ENCODE results near the gene DAAM1. TPM values are rescaled to one million over a fixed set of nuclear protein-coding genes. Genes with fewer than 3 reads are reported as not detected.

Gene DAAM1
- total RNA-seq, 6 donors from 2014 or later = 34.4 to 94.4 (median 55.5) TPM

DNA sequence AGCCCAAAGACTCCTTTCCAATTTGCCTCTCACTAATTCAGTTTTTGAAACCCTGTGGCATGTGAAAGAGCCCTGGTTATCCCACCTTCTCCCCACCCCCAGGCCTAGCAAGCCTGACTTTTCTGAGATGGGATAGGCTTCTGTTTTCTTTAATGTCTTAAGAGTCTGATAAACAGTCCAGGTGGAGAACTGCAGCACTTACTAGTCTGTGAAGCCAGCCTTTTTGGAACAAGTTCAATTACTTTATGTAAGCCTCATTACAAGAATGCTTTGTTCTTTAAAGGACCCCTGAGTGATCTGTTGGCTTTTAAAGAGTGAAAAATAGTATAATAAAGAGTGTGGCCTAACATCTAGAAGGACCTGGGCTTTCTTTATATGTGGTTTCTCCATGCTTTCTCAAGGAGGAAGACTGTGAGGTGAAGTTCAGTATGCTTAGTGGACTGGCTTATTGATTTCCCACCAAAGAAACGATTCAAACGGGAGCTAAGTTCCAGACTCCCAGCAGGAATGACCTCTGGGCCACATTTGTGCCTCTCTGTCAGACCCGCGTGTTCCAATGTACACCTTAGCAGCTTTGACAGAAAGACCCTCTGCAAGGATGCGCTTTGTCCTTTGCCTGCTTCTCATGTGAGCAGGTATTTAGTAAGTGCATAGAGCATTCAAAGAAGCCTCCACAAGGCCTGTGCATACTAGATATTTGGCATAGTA is 129.5 kb downstream of the DAAM1 start:
- Histone ChIP-seq H3K9me3 (no peaks in the 10 kb centered on the region), H3K27me3 (no peaks in the 10 kb centered on the region), H3K4me1 (peaks cover 24 to 46% (median 29%) of the 10 kb centered on the region in 4 donors), H3K4me3 (no peak overlapping the region), H3K27ac (peak overlapping the region in 3 of 4 donors; percentile 6 to 43 (median 30)), H3K36me3 (peaks cover 0 to 2% (median 0%) of the 10 kb centered on the region in 4 donors)
- 82 to 93% methylated on average over 5 of the region's 5 CpGs for WGBS, 2 donors
- ATAC-seq (ENCODE audit: low FRiP score in 2 of 2) (no peak), DNase-seq (no peak)
- TF ChIP-seq, protein P1, sequence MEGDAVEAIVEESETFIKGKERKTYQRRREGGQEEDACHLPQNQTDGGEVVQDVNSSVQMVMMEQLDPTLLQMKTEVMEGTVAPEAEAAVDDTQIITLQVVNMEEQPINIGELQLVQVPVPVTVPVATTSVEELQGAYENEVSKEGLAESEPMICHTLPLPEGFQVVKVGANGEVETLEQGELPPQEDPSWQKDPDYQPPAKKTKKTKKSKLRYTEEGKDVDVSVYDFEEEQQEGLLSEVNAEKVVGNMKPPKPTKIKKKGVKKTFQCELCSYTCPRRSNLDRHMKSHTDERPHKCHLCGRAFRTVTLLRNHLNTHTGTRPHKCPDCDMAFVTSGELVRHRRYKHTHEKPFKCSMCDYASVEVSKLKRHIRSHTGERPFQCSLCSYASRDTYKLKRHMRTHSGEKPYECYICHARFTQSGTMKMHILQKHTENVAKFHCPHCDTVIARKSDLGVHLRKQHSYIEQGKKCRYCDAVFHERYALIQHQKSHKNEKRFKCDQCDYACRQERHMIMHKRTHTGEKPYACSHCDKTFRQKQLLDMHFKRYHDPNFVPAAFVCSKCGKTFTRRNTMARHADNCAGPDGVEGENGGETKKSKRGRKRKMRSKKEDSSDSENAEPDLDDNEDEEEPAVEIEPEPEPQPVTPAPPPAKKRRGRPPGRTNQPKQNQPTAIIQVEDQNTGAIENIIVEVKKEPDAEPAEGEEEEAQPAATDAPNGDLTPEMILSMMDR (IDR thresholded peaks at IDR 0.05) = no peak
- no peak for TF ChIP-seq POLR2AphosphoS5 (IDR thresholded peaks at IDR 0.05)
- no peak for TF ChIP-seq POLR2A (IDR thresholded peaks at IDR 0.05)
- no peak for TF ChIP-seq EP300 (IDR thresholded peaks at IDR 0.05)

DNA sequence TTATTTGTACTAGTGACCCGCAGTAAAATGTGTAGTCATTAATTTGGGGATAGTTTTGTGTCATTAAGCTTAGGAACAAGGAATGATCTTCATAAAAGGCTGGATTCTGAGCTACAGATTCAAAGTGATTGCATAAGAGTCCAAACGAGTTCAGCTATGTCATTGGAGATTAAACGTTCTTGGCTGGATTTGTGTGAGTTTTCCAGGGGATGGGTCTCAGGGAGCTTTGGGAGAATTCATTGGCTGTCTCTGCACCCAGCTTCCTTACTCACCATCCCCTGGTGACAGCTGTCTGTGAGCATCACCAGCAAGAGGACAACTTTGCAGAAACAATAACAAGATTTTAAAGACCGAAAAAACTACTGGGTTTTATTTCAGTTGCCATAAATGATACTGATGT is 130.4 kb downstream of the DAAM1 start:
- H3K27ac ChIP-seq = peak overlapping the region in 2 of 4 donors; percentile 20 to 39
- H3K36me3 ChIP-seq = peaks cover 0 to 10% (median 0%) of the 10 kb centered on the region in 4 donors
- 57 to 69% methylated on average over 4 of the region's 4 CpGs for WGBS, 2 donors
- TF ChIP-seq POLR2AphosphoS5 (IDR thresholded peaks at IDR 0.05) (no peak), EP300 (IDR thresholded peaks at IDR 0.05) (no peak), POLR2A (IDR thresholded peaks at IDR 0.05) (no peak)
- TF ChIP-seq, protein P1 (IDR thresholded peaks at IDR 0.05) = no peak
- peak in 1 of 2 donors; percentile 63 for ATAC-seq (ENCODE audit: low FRiP score in 2 of 2)
- H3K9me3 ChIP-seq = no peaks in the 10 kb centered on the region
- DNase-seq = no peak
- no peaks in the 10 kb centered on the region for H3K27me3 ChIP-seq
- H3K4me3 ChIP-seq = no peak overlapping the region
- peaks cover 19 to 41% (median 24%) of the 10 kb centered on the region in 4 donors for H3K4me1 ChIP-seq

DNA sequence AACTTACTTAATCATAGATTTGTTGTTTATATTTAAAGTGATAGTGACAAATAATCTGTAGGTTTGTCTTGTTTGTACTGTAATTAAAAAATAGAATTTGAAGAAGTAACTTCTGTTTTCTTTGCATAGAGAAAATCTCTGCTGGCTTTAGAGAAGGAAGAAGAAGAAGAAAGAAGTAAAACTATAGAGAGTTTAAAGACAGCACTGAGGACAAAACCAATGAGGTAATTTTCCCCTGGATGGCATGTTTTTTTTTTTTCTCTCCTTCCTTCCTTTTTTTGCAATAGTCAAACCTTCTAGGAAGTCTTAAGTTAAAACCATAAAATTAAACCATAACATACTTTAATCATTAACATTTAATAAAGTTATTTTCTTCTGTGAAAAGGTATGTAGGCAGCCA is 131.9 kb downstream of the DAAM1 start:
- Histone ChIP-seq H3K27ac (peak overlapping the region in 3 of 4 donors; percentile 9 to 52 (median 35)), H3K9me3 (no peaks in the 10 kb centered on the region), H3K4me1 (peaks cover 19 to 41% (median 24%) of the 10 kb centered on the region in 4 donors), H3K4me3 (no peak overlapping the region), H3K27me3 (no peaks in the 10 kb centered on the region), H3K36me3 (peaks cover 0 to 21% (median 0%) of the 10 kb centered on the region in 4 donors)
- no peak for DNase-seq
- TF ChIP-seq, protein P1 (IDR thresholded peaks at IDR 0.05) = no peak
- TF ChIP-seq POLR2A (IDR thresholded peaks at IDR 0.05) (no peak), POLR2AphosphoS5 (IDR thresholded peaks at IDR 0.05) (no peak), EP300 (IDR thresholded peaks at IDR 0.05) (no peak)
- ATAC-seq (ENCODE audit: low FRiP score in 2 of 2) = no peak

DNA sequence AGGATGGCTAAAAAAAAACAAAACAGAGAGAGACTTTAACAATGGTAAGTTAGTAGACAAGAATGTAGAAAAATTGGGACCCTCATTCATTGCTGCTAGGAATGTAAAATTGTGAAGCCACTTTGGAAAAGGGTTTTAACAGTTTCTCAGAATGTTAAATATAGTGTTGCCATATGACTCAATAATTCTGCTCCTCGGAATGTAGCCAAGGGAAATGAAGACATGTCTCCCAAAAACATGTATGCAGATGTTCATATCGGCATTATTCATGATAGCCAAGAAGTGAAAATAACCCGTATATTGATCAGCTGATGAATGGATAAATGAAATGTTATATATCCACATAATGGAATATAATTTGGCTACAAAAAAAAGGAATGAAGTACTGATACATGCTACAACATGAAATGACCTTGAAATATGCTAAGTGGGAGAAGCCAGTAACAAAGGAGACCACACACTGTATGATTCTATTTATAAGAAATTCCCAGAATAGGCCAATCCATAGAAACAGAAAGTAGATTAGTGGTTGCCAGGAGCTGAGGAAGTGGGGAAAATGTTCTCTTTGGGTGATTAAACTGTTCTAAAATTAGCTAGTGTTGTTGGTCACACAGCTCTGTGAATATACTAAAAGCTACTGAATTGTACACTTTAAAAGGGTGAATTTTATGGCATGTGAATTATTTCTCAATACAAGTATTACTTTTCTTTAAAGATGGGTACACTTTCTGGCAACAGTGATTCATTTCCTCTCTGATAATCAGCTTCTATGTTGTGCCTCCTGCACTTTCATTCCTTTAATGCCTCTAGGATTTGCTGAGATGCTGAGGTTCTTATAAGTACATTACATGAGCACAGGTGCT is 132.5 kb downstream of the DAAM1 start:
- DNase-seq (no peak), ATAC-seq (ENCODE audit: low FRiP score in 2 of 2) (peak in 1 of 2 donors; percentile 48)
- TF ChIP-seq, protein P1 (IDR thresholded peaks at IDR 0.05) = no peak
- TF ChIP-seq EP300 (IDR thresholded peaks at IDR 0.05) (no peak), POLR2AphosphoS5 (IDR thresholded peaks at IDR 0.05) (no peak), POLR2A (IDR thresholded peaks at IDR 0.05) (no peak)
- Histone ChIP-seq H3K9me3 (no peaks in the 10 kb centered on the region), H3K36me3 (peaks cover 0 to 27% (median 3%) of the 10 kb centered on the region in 4 donors), H3K27ac (peak overlapping the region; percentile 9 to 52 (median 26)), H3K27me3 (no peaks in the 10 kb centered on the region), H3K4me1 (peaks cover 19 to 41% (median 24%) of the 10 kb centered on the region in 4 donors), H3K4me3 (no peak overlapping the region)
- WGBS, 2 donors = 60 to 63% methylated on average over 3 of the region's 3 CpGs

Measured in upper lobe of left lung (tissue), 6 donors.